ENCODE data around the gene LYPD3.
A peak's percentile ranks its signal among the peaks of the same experiment; 100 is the strongest.

LYPD3 gene

DNA sequence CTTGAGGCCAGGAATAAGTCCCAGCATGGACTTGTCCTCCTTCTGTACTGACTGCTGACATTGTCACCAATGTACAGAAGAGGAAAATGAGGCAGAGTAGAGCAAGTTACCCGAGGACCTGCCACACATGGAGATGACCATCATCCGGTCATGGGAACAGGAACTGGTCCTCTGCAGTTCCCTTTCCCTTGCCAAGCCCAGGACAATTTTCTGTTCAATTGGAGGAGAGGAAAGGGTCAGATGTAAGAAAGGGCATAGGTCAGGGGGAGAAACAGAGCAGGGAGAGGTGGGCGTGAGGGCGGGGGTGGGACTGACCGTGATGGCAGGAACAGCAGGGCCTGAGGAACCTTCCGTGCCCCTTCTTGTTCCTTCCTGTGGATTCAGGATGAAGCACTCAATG lies 20.5 kb upstream of the LYPD3 start:
- DNase-seq, result no peak

DNA sequence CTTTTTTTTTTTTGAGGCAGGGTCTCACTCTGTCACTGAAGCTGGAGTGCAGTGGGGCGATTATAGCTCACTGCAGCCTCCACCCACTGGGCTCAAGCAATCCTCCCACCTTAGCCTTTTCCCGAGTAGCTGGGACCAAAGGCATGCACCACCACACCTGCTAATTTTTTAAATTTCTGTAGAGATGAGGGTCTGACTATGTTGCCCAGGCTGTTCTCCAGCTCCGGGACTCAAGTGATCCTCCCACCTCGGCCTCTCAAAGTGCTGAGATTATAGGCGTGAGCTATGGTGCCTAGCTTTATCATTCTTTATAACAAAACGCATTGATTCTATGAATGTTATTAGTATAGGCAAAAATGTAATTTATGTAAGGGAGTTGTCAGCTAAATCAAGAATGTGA lies 17.9 kb upstream of the LYPD3 start:
- DNase-seq, result no peak

DNA sequence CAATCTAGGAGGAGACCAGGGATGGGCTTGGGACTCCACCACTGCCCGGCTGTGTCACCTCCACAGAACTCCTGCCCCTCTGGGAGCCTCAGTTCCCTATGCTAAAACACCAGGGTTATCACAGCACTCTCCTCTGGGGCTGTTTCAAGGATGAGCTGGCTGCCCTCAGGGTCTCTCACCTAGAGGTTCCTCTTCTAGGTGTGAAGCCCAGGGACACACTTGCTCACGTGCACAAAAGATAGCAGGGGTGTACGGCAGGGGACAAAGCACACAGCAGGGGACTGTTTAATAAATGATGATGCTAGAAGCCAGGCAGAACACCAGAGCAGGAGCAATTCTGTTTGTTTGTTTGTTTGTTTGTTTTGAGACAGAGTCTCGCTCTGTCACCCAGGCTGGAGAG lies 16.8 kb upstream of the LYPD3 start:
- DNase-seq, result no peak

DNA sequence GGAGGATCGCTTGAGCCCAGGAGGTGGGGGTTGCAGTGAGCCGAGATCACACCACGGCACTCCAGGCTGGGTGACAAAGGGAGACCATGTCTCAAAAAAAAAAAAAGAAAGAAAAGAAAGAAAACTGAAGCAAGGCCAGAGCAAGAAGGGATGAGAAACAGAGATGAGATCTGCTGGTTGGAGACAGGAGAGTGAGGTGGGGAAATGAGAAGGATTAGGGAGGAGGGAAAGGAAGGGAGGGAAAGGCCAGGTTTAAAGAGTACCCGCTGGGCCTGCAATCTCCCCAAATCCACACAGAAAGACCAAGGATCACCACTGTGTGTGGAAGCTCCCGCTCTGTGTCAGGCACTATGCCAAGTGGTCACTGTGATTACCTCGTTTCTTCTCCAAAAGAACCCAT lies 16.3 kb upstream of the LYPD3 start:
- no peak for DNase-seq

DNA sequence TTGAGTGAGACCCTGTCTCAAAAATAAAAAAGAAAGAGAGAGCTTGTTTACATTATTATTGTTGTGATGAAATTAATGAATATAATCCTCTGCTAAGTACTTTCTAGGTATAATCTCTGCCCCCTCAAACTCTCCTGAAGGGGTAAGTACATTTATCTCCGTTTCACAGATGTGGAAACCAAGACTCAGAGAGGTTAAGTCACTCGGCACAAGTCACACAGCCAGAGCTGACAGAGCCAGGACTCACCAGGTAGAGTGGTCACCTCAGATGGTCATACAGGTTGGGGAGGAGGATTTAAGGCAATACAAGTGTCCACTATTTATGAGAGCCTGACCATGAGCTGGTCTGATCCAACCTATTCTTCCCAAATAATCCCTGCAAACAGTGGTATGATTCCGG lies 15.2 kb upstream of the LYPD3 start:
- no peak for DNase-seq

DNA sequence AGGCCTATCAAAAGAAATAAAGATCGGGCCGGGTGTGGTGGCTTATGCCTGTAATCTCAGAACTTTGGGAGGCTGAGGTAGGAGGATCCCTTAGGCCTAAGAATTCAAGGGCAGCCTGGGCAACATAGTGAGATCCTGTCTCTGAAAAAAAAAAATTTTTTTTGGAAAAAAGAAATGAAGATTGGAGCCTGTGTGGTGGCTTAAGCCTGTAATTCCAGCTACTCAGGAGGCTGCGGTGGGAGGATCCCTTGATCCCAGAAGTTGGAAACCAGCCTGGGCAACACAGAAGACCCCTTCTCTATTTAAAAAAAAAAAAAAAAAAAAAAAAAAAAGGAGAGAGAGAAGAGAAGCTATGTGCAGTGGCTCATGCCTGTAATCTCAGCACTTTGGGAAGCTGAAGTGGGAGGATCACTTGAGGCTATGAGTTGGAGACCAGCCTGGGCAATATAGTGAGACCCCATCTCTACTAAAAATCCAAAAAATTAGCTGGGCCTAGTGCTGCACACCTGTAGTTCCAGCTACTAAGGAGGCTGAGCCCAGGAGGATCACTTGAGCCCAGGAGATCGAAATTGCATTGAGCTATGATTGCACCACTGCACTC lies 14.7 kb upstream of the LYPD3 start:
- DNase-seq, result no peak

DNA sequence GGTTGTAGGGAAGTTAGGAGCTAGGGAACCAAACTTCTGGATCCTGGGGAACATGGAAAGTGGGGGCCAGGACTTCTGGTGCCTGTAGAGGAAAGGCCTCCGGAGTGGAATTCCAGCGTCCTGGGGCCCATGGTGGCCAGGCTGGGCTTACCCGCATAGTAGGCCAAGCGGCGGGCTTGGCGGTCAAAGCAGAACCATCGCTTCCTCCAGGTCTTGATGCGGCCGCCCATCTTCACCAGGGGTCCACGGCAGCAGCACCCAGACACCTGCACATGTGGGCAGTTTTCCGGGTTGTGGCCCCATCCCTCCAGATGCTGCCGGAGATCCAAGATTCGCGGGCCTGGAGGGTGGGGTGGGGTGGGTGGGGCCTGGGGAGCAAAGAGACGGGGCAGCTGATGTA lies 13.8 kb upstream of the LYPD3 start:
- no peak for DNase-seq

DNA sequence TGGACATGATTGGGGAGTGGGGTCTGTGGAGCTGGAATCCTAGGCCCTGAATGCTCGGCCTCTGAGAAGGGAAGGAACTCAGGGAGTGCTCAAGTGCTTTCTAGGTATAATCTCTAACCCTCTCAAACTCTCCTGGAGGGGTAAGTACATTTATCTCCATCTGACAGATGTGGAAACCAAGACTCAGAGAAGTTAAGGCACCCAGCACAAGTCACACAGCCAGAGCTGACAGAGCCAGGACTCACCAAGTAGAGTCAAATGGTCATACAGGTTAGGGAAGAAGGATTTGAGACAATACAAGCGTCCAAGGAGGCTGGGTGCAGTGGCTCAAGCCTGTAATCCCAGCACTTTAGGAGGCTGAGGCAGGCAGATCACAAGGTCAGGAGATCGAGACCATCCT lies 12.9 kb upstream of the LYPD3 start:
- DNase-seq, result no peak

DNA sequence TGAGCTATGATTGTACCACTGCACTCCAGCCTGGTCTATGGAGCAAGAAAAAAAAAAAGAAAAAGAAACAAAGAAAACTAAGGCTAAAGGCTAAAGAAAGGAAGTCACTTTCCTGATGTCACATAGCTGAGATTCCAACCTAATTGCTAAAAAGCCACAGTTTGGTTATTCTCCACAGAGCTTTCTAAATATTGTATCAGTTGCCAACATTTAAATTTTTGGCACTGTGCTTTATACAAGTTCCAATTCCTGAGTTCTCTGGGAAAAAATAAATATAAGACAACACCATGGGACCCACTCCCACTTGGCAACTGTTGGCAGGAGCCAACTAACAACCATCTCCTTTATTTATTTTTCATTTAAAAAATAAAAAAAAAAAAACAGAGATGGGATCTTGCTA lies 11.2 kb upstream of the LYPD3 start:
- DNase-seq, result no peak

DNA sequence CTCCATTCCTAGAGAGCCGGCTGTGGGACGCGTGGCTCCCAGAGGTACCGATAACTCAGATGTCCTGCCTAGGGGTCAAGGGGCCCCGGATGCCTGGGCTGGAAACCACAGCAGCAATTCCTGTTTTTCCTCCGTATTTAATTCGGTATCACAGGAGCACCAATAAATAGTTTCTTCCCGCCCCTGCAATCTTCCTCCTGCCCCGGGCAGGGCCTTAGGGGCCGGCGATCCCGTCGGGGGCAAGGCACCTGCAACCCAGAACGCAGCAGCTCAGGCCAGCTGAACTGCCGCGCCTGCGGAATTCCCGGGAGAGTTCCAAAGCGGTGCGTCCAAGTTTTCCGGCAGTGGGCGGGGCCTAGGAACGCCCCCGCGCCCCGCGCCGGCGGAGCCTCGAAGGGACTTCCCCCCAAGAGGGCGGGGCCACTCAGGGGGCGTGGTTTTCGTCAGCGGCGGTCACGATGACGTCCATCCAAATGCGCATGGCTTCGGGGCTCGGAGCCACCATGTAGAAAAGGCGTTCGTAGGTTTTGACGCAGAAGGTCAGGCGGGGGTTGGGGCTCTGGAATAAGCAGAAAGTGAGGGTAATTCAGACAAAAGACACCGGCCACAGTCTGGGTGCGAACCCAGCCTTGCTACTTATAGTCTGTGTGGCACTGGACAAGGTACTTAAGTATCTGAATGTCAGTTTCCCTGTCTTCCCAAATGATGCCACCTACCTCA lies 9.7 kb upstream of the LYPD3 start:
- peak; percentile 97 for DNase-seq

DNA sequence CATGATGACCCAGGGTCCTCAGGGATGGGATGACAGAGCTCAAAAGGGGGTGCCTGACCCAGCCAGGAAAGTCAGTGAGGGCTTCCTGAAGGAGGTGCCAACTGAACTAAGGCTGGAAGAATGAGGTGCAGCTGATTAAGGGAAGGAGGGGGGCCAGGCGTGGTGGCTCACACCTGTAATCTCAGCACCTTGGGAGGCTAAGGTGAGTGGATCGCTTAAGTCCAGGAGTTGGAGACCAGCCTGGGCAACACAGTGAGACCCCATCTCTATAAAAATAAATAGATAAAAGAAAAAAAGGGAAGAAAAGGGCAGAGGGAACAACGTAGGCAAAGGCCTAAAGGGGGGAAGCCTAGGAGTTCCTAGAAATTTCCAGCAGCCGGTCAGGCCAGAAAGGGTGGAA lies 9.1 kb upstream of the LYPD3 start:
- no peak for DNase-seq

DNA sequence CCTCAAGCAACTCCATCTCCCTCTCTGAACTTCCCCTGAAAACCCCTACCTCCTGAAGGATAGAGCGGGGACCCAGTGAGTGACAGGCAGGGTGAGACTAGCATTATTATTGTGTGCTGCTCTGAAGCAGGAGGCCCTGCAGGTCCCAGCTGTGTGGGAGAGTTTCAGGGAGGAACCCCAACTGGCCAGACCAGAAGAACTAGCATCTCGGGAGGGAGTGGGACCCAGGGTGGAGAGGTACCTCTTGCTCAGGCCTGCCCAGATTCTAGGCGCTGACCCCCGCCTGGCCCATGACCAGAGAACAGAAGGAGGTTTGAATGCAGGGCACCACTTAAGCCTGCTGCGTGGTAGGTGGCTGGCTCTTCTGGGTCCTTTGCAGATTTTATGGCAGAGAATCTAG lies 5.7 kb upstream of the LYPD3 start:
- DNase-seq, result no peak

DNA sequence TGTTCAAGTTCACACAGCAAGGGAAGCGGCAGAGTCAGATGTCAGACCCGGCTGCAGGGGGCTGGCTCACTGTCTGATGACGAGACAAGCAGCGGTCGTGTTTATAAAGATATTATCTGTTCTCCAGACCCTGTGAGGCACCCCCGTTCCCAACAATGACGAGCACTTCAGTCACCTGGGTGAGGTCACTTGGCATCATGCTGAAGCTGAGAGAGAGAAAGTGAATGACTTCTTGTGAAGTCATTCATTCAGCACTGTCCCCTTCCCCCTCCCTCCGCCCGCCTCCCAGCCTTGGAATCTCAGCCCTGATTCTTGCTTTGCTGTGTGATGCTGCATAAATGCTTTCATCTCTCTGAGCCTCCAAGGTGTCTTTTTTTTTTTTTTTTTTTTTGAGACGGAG lies 4.9 kb upstream of the LYPD3 start:
- peak; percentile 67 for DNase-seq

DNA sequence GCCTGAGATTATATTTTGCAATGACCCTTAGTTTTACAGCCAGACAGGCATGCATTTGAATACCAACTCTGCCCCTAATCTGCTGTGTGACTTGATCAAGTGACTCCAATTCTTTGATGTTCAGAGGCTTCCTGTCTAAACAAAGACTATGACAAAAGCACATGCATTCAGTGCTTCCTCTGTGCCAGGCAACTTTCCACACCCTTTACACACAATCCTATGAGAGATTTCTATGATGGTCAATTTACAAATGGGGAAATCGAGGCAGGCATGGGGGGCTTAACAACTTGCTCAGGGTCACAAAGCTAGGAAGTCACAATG lies 3.7 kb upstream of the LYPD3 start:
- DNase-seq, result peak; percentile 15

DNA sequence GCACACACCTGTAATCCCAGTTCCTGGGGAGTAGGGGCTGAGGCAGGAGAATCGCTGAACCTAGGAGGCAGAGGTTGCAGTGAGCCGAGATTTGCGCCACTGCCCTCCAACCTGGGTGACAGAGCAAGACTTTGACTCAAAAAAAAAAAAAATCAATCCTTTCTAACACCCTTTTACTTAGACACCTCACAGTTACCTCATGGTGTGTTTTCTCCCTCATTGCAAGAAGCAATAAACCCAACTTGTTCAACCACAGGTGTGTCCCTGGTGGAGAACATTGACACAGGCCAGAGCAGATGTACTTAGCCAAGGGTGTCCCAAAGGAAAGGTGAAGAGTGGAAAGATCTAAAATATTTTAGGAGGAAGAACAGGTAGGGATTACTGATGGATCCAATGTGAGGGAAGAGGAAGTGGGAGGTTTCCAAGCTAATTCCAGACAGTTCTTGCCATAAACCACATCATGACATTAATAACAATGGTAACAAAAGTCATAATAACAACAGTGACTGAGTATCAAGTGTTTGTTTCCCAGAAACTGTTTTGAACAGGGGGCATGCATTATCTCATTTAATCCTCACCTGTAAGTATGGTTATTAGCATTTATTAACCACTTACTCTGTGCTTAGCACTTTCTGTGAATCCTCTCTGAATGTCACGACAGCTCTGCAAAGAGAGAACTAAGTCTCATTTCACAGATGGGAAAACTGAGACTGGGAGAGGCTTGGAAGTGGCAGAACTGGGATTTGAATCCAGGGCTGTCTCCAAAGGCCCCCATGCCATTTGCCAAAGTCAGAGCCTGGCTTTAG lies 3.1 kb upstream of the LYPD3 start:
- no peak for DNase-seq

DNA sequence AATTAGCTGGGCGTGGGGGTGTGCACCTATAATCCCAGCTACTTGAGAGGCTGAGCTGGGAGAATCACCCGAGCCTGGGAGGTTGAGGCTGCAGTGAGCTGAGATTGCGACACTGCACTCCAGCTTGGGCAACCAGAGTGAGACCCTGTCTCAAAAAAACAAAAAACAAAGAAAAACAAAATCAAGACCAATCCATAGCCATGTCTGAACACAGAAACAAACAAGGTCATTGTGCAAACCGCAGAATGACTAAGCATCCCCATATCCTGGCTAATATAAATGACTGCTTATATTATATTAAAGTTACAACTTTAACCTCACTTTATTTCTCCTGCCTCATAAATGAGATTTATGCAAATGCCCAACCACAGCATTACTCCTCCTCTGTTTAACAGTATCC lies 2.3 kb upstream of the LYPD3 start:
- DNase-seq, result no peak

DNA sequence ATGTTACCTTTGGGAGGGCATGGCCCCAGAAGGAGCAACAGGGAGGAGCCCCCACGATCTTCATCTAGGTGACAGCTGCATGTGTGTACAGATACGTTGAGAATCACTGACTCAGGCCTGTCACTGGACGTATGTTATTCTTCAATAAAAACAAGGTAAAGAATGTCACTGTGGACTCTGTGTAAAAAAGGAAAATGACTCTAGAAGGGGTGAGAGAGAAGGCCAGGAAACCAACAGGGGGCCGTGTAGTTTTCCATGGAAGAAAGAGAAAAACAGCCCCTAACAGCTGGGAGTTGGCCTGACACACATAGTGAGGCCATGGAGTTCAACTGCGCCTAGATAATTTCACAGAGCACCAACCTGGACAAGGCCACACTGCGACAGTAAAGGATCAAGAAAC lies 1.9 kb upstream of the LYPD3 start:
- no peak for DNase-seq

DNA sequence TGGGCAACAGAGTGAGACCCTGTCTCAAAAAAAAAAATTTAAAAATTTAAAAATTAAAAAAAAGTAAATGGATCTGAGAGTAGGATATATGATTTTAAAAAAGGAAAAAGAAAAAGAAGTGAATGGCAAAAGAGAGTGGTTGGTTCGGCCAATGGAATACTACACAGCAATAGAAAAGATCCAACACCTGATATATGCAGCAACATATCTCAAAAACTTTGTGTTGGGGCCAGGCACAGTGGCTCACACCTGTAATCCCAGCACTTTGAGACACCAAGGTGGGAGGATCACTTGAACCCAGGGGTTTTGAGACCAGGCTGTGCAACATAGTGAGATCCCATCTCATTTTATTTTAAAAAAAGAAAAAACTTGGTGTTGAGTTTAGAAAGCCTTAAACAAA lies 1.4 kb upstream of the LYPD3 start:
- DNase-seq, result no peak

DNA sequence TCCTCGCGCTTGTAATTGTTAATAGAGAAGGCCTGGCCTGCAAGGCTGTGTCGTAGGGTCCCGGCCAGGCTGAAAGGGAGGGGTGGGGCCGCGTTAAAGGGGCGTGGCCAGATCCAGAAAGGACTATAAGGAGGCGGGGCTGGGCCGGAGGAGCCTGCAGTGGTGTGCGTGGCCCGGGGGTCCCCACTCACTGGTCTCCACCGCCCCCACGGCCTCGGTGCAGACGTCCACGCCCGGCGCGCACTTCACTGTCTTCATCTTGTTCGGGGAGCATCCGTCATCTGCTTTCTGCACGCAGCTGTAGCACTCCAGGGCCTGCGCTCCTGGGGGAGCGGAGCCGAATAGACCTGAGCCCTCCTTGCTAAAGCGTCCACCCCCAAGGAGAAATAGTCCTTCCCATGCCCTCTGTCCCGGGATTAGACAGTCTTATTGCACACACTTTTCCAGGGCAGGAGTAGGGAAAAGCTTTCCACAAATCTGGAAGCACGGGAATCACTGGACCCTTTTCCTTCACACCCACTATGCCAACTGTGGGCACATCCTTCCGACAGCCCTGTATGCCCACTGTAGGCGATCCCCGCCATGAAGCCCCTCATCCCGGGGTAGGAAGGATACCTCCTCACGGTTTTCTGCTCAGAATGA lies 1.2 kb downstream of the LYPD3 start:
- no peak for DNase-seq

DNA sequence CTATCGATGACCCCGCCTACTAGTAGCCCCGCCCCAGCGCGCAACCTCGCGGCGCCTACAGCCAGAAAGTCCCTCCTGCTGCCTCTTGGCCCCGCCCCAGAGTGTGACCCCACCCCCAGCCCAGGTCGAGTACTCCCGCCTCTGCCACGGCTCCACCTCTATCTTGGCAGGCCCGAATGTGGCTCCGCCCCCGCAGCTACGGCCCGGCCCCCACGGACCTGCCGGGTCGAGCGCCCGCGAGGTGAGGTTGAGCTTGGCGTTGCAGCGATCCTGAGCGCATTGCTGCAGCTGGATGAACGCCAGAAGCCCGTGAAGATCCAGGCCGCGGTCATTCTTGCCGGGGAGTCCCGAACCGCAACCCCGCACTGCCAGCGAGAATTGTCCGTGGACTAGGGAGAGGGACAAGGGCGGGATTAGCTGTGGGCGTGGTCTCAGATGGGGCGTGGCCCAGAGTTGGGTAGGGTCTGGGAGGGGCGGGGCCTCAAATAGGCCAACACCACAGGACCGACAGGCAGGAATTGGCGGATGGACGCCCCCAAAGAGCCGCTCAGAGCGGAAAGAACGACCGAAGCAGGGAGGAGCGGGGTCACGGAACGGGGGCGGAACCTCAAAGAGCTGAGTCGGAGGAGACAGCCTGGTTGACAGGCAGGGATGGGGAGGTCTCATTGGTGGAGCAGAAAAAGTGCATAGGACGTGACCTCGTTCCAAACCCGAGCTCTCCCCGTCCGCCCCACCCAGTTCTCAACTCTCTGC lies 1.9 kb downstream of the LYPD3 start:
- DNase-seq, result peak; percentile 100

DNA sequence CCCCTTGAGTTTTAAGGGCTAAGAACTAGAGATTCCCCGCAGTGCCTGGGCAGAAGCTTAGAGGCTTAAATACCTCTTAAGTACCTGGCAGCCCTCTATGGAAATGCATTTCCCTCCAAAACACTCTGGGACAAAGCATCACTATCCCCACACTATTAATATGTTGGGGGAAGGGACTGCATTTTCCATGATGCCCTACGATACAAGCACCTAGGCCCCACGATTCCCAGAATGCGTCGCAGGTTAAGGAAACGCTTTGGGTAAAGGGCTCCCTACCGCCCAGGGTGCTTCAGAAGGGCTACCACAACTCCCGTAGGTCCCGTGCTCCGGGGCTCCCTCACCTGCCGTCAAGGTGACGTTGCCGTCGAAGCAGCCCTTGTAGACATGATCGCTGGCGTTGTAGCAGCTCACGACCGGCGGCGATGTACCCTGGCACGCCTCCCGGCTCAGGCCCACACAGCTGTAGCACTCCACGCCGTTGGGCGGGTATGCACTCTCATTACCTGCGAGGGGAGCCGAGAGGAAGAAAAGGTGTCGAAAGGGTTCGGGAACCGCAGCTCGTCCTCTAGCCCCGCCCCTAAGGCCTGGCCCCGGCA lies 2.5 kb downstream of the LYPD3 start:
- no peak for DNase-seq

DNA sequence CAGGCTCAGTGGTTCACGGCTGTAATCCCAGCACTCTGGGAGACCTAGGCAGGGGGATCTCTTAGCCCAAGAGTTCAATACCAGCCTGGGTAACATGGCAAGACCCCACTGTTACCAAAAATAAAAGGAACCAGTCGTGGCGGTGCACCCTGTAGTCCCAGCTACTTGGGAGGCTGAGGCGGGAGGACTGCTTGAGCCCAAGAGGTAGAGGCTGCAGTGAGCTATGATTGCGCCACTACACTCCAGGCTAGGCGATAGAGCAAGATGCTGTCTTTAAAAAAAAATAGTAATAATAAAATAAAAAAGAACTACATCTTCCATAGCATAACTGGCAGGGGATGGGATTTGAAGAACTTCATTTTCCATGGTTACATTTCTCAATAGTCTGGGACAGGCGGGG lies 3.0 kb downstream of the LYPD3 start:
- no peak for DNase-seq

DNA sequence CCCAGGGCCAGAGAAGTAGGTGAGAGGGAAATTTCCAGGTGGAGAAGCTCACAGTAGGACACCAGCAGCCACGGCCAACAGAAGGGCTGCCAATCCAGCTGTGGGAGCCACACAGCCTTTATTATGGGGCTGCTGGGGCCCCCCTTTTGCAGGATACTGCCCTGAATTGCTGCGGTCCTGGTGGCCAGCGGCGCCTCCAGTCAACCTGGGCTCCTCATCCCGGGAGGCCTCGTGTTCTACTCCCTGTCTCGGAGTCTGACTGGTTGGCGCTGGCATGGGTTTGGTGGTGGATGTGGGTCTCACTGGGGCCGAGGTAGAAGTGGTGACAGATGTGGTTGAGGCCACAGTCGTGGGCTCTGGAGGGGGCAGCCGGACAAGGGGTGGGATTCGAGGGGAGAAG lies 4.1 kb downstream of the LYPD3 start:
- DNase-seq, result no peak
